GM21825 (cell line): ENCODE results near the gene ESRRB.

Source experiments
- ATAC-seq: cut with Tn5 transposase; IDR thresholded peaks from one replicate; pipeline ENCODE4 v1.9.1; 2021; ENCODE audit warnings: mild to moderate bottlenecking, moderate library complexity; ENCODE audit not compliant: unreplicated experiment

Gene ESRRB

GRCh38 chr14:76491172-76491930, 115.4 kb downstream of the ESRRB start:
- ATAC-seq, result no peak

- ATAC-seq, result no peak
Measured at GRCh38 chr14:76495983-76496382, 120.0 kb downstream of the ESRRB start.

- ATAC-seq, result no peak
Measured at GRCh38 chr14:76496595-76496994, 120.7 kb downstream of the ESRRB start.

GRCh38 chr14:76497550-76498462, 121.9 kb downstream of the ESRRB start:
- ATAC-seq, result no peak

GRCh38 chr14:76498463-76498935, 122.6 kb downstream of the ESRRB start:
- ATAC-seq, result no peak

GRCh38 chr14:76498976-76499375, 123.0 kb downstream of the ESRRB start:
- no peak for ATAC-seq

- no peak for ATAC-seq
Measured at GRCh38 chr14:76499399-76499798, 123.5 kb downstream of the ESRRB start.

GRCh38 chr14:76500011-76500410, 124.1 kb downstream of the ESRRB start:
- ATAC-seq, result no peak

GRCh38 chr14:76500480-76500879, 124.5 kb downstream of the ESRRB start:
- ATAC-seq, result no peak

GRCh38 chr14:76501156-76501720, 125.3 kb downstream of the ESRRB start:
- ATAC-seq, result no peak

- no peak for ATAC-seq
Measured at GRCh38 chr14:76502219-76502618, 126.3 kb downstream of the ESRRB start.

- ATAC-seq, result no peak
Measured at GRCh38 chr14:76502638-76503037, 126.7 kb downstream of the ESRRB start.

GRCh38 chr14:76509311-76509710, 133.4 kb downstream of the ESRRB start:
- ATAC-seq, result no peak

GRCh38 chr14:76510181-76510580, 134.2 kb downstream of the ESRRB start:
- no peak for ATAC-seq

- ATAC-seq, result no peak
Measured at GRCh38 chr14:76514213-76514998, 138.5 kb downstream of the ESRRB start.

GRCh38 chr14:76516884-76517283, 140.9 kb downstream of the ESRRB start:
- ATAC-seq, result no peak

- ATAC-seq, result no peak
Measured at GRCh38 chr14:76518366-76518765, 142.4 kb downstream of the ESRRB start.

- no peak for ATAC-seq
Measured at GRCh38 chr14:76525106-76525821, 149.3 kb downstream of the ESRRB start.

- ATAC-seq, result no peak
Measured at GRCh38 chr14:76531085-76531484, 155.1 kb downstream of the ESRRB start.

GRCh38 chr14:76531821-76532318, 155.9 kb downstream of the ESRRB start:
- ATAC-seq, result no peak
